Measurements from ENCODE around the gene RFC4. TPM values are rescaled to one million over a fixed set of nuclear protein-coding genes. Genes with fewer than 3 reads are reported as not detected.

RFC4 gene
- total and polyA plus RNA-seq, 2 of the 13 experiments (the other 11 are each of a cell fraction or from before 2014, with no cell fraction given): 18.5 to 103 TPM

GRCh38 chr3:186783731-186784515, 22.4 kb downstream of the RFC4 start (continued):
- TF ChIP-seq BCLAF1 (IDR thresholded peaks at IDR 0.05): no peak
- TF ChIP-seq NFATC3 (CRISPR knock-in tag; IDR thresholded peaks at IDR 0.05): no peak
- peak; percentile 72 for TF ChIP-seq ZNF44 (CRISPR knock-in tag; IDR thresholded peaks at IDR 0.05)
- 0 out of 2 replicates have a peak, but pooled peaks have one; percentile 5 for TF ChIP-seq HNF1A (IDR thresholded peaks at IDR 0.05; ENCODE audit: low read depth)
- peak; percentile 54; the same call in 1 of the 2 replicates for TF ChIP-seq HNF1A (CRISPR knock-in tag; IDR thresholded peaks at IDR 0.05; ENCODE audit: borderline replicate concordance)
- no peak for TF ChIP-seq SYNCRIP (IDR thresholded peaks at IDR 0.05; ENCODE audit: insufficient read depth, low read depth, low read length)
- 0 out of 2 replicates have a peak, but pooled peaks have one; percentile 13 for TF ChIP-seq MXD3 (CRISPR knock-in tag; IDR thresholded peaks at IDR 0.05)
- no peak for TF ChIP-seq ZNF546 (CRISPR knock-in tag; conservative IDR thresholded peaks at IDR 0.05)
- no peak for TF ChIP-seq BHLHE40 (IDR thresholded peaks at IDR 0.05; ENCODE audit: low read length)
- no peak for TF ChIP-seq MNT (IDR thresholded peaks at IDR 0.05)
- TF ChIP-seq FOXC1 (CRISPR knock-in tag; IDR thresholded peaks at IDR 0.05; ENCODE audit: borderline replicate concordance): peak; percentile 45; the same call in 1 of the 2 replicates
- 0 out of 2 replicates have a peak, but pooled peaks have one; percentile 10 for TF ChIP-seq ZNF574 (CRISPR knock-in tag; IDR thresholded peaks at IDR 0.05)
- TF ChIP-seq ZNF597 (CRISPR knock-in tag; IDR thresholded peaks at IDR 0.05): no peak

Measured in HepG2 (cell line).